Transverse colon (tissue), 4 donors: Measurements from ENCODE around the gene SLC16A13. TPM values are rescaled to one million over a fixed set of nuclear protein-coding genes. Genes with fewer than 3 reads are reported as not detected.

Experiments
- DNase-seq: peaks from one replicate; pipeline ENCODE4 v3.0.0-alpha.2; 2019
- H3K27ac ChIP-seq, 4 donors: fragments of 200-600 bp; sonication (generic); 2 replicates each; pipeline ENCODE4 v1.5.1; 2016 to 2018; ENCODE audit warnings: inconsistent platforms in 4 of 4
- H3K27me3 ChIP-seq: fragments of 200-600 bp; sonication (generic); 2 replicates; pipeline ENCODE4 v1.5.1; 2017; ENCODE audit warnings: inconsistent platforms
- H3K36me3 ChIP-seq, 4 donors: fragments of 200-600 bp; sonication (generic); 2 replicates each; pipeline ENCODE4 v1.5.1; 2017 to 2019; ENCODE audit warnings: inconsistent platforms in 4 of 4
- H3K4me1 ChIP-seq, 4 donors: fragments of 200-600 bp; sonication (generic); 2 replicates each; pipeline ENCODE4 v1.5.1; 2017 to 2020; ENCODE audit warnings: inconsistent platforms in 4 of 4
- H3K4me3 ChIP-seq, 4 donors: fragments of 200-600 bp; sonication (generic); 1 replicate in 1 of 4; 2 replicates in 3 of 4; pipeline versions ENCODE4 v1.5.1 to v1.6.1; 2017 to 2019; ENCODE audit warnings: inconsistent platforms in 4 of 4
- H3K9me3 ChIP-seq, 2 donors: fragments of 200-600 bp; sonication (generic); 2 replicates each; pipeline ENCODE4 v1.5.1; 2017 to 2019; ENCODE audit warnings: inconsistent platforms in 2 of 2
- EP300 ChIP-seq: sonication (generic); formaldehyde crosslinking; IDR thresholded peaks from one replicate; pipeline ENCODE4 v1.6.1; 2017; ENCODE audit warnings: antibody characterized with exemption, low read depth
- POLR2A ChIP-seq: fragments of 450-650 bp; IDR thresholded peaks from one replicate; pipeline ENCODE4 v1.6.1; 2016; ENCODE audit warnings: antibody characterized with exemption, mild to moderate bottlenecking, moderate library complexity
- POLR2AphosphoS5 ChIP-seq, 3 donors: sonication (generic); formaldehyde crosslinking; IDR thresholded peaks; one replicate each; pipeline ENCODE4 v1.6.1; 2016; ENCODE audit warnings: antibody characterized with exemption in 3 of 3
- WGBS, 2 donors: methylation state at CpG; one replicate each; pipeline ENCODE4 v1.1.5; 2018; ENCODE audit warnings: low coverage in 1 of 2; 5-methylcytosine and 5-hydroxymethylcytosine counted together
- in situ Hi-C, 4 donors: fragments of 200-750 bp; cut with MboI; loops; one replicate each; pipeline versions ENCODE4 v1.15.0 to v1.15.1; 2017; ENCODE audit warnings: low sequenced_read_pairs in 3 of 4, low pct_ligation_motif_present in 1 of 4, low pct_unique_long_range_greater_than_20kb in 1 of 4
- intact Hi-C: fragments of 100-400 bp; cut with DNase I; formaldehyde crosslinking; loops from one replicate; pipeline ENCODE4 v1.15.1; 2023; ENCODE audit warnings: low total_unique reads
- total RNA-seq, 4 donors: library from RNA; depleted of rRNA; stranded (reverse); fragments of >200 nt; gene quantifications; one replicate each; pipeline ENCODE4 v1.1.0, GENCODE V29; 2016
- TF ChIP-seq, protein P1 (sequence below), 5 experiments: fragments of 200-600 bp in 3 of 5; fragments of 450-650 bp in 2 of 5; sonication (generic) in 3 of 5; IDR thresholded peaks; 1 replicate in 2 of 5; 2 replicates in 3 of 5; pipeline ENCODE4 v1.5.1; 2016 to 2017; ENCODE audit warnings: antibody characterized with exemption in 5 of 5, inconsistent platforms in 3 of 5, mild to moderate bottlenecking in 2 of 5, moderate library complexity in 1 of 5

SLC16A13 gene
- total RNA-seq, 4 donors from 2014 or later, result 2.4 to 8.6 (median 3.5) TPM; not detected in 1

DNA sequence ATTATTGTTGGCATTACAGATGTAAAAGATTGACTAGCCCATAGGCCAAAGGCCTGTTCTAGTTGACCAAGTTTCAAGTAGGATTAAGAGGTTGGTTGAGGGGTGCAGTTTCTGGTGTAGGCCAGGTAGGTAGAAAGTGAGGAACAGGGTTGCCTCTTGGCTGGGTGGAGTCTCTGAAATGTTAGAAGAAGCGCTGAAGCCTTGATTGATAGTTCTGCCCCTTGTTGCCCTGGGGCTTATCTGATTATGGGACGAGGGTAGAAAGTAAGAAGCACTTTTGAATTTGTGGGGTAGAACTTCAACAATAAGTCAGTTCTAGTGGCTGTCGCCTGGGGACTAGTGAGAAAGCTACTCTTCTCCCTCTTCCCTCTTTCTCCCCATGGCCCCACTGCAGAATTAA is 6.7 kb upstream of the SLC16A13 start:
- H3K9me3 ChIP-seq, result no peaks in the 10 kb centered on the region
- 82 to 84% methylated on average over 3 of the region's 3 CpGs for WGBS, 2 donors
- no peaks in the 10 kb centered on the region for H3K27me3 ChIP-seq
- no peak for TF ChIP-seq POLR2A
- TF ChIP-seq POLR2AphosphoS5 (IDR thresholded peaks at IDR 0.05), result no peak
- no peak for TF ChIP-seq EP300
- TF ChIP-seq, protein P1, sequence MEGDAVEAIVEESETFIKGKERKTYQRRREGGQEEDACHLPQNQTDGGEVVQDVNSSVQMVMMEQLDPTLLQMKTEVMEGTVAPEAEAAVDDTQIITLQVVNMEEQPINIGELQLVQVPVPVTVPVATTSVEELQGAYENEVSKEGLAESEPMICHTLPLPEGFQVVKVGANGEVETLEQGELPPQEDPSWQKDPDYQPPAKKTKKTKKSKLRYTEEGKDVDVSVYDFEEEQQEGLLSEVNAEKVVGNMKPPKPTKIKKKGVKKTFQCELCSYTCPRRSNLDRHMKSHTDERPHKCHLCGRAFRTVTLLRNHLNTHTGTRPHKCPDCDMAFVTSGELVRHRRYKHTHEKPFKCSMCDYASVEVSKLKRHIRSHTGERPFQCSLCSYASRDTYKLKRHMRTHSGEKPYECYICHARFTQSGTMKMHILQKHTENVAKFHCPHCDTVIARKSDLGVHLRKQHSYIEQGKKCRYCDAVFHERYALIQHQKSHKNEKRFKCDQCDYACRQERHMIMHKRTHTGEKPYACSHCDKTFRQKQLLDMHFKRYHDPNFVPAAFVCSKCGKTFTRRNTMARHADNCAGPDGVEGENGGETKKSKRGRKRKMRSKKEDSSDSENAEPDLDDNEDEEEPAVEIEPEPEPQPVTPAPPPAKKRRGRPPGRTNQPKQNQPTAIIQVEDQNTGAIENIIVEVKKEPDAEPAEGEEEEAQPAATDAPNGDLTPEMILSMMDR (IDR thresholded peaks at IDR 0.05), result no peak
- H3K4me3 ChIP-seq, result no peak overlapping the region
- peak overlapping the region in 2 of 4 donors; percentile 4 to 20 for H3K27ac ChIP-seq
- in situ Hi-C loops (loop anchor here in 3 of 4 donors (25.0 kb wide), 2 partner anchors 258 to 308 kb away; partner anchors contain the start of genes SLC2A4 (in 2 of the 3), YBX2 (in 2 of the 3), ACAP1 (in 1 of the 3) and NEURL4 (in 1 of the 3)), intact Hi-C loops (no loop called here)
- H3K4me1 ChIP-seq, result peaks cover 0 to 5% (median 0%) of the 10 kb centered on the region in 4 donors
- DNase-seq, result no peak
- no peaks in the 10 kb centered on the region for H3K36me3 ChIP-seq

DNA sequence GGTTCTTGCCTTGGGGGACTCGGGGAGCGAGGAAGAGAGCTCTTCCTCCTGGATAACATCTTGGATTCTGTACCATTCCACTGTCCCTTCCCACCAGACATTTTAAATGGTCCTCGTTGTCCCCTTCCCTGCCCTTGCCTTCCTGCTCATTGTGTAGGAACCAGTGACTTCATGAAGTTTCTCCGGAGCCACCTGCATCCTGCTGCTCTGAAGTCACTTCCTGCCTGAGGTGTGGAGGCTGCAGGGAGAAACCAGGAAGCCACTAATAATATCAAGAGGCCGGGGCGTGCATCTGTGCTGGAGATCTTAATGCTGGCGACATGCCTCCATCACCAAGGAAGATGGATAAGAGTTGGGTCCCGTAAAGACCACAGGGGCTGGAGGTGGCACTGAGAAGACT is 6.2 kb upstream of the SLC16A13 start:
- no peaks in the 10 kb centered on the region for H3K9me3 ChIP-seq
- DNase-seq, result peak; percentile 35
- no peak overlapping the region for H3K4me3 ChIP-seq
- WGBS, 2 donors, result 49% methylated on average over 8 of the region's 8 CpGs; no CpG with 5 or more reads in 1 of the 2 donors
- peak overlapping the region in 3 of 4 donors; percentile 4 to 20 (median 13) for H3K27ac ChIP-seq
- H3K27me3 ChIP-seq, result no peaks in the 10 kb centered on the region
- no peak for TF ChIP-seq POLR2A
- TF ChIP-seq POLR2AphosphoS5 (IDR thresholded peaks at IDR 0.05), result no peak
- TF ChIP-seq EP300, result no peak
- TF ChIP-seq, protein P1 (IDR thresholded peaks at IDR 0.05), result no peak
- H3K4me1 ChIP-seq, result peaks cover 0 to 8% (median under 1%) of the 10 kb centered on the region in 4 donors
- in situ Hi-C loops, result loop anchor here in 3 of 4 donors (25.0 kb wide), 2 partner anchors 258 to 308 kb away; partner anchors contain the start of genes SLC2A4 (in 2 of the 3), YBX2 (in 2 of the 3), ACAP1 (in 1 of the 3) and NEURL4 (in 1 of the 3)
- intact Hi-C loops, result no loop called here
- H3K36me3 ChIP-seq, result no peaks in the 10 kb centered on the region

DNA sequence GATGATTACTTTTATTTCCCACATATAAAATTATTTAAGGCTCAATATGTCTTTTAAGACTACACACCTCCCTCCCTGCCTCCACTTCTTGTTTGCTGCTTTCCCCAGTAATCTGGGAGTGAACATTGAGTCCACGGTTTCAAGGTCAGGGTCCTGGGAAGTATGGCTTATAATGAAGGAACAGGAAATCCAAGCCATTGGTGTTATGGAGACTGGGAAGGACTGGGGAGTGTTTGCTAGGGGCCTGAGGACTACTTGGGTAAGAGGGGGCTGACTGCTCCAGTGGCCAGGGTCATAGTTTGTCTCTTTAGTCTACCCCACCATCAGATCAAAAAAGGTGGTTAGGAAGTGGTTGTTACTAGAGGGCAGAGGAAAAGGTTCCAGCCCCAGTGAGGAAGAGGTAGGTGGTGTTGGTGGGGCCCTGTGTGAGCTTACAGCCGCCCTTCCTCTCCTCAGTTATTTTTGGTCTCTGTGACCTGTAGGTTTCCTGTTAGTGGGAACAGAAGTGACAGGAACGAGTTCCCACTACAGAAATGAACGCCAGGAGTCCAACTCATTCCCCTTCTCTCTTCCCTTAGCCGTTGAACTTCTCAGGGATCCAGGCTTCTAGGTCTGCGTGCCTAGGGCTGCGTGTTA is 742 bp upstream of the SLC16A13 start:
- Histone ChIP-seq H3K9me3 (no peaks in the 10 kb centered on the region), H3K36me3 (no peaks in the 10 kb centered on the region), H3K4me1 (peaks cover 0 to 25% (median 16%) of the 10 kb centered on the region in 4 donors), H3K4me3 (peak overlapping the region; percentile 62 to 73 (median 64)), H3K27me3 (no peaks in the 10 kb centered on the region), H3K27ac (peak overlapping the region; percentile 84 to 87 (median 86))
- in situ Hi-C loops, result loop anchor here in 3 of 4 donors (25.0 kb wide), 2 partner anchors 252 to 302 kb away; partner anchors contain the start of genes SLC2A4 (in 2 of the 3), YBX2 (in 2 of the 3), ACAP1 (in 1 of the 3) and NEURL4 (in 1 of the 3)
- 0 to 15% methylated on average over 1 to 7 of the region's 7 CpGs for WGBS, 2 donors
- TF ChIP-seq, protein P1 (IDR thresholded peaks at IDR 0.05), result peak in 1 of 5 experiments; percentile 27
- TF ChIP-seq POLR2AphosphoS5 (IDR thresholded peaks at IDR 0.05), result no peak
- no peak for DNase-seq
- intact Hi-C loops, result no loop called here

DNA sequence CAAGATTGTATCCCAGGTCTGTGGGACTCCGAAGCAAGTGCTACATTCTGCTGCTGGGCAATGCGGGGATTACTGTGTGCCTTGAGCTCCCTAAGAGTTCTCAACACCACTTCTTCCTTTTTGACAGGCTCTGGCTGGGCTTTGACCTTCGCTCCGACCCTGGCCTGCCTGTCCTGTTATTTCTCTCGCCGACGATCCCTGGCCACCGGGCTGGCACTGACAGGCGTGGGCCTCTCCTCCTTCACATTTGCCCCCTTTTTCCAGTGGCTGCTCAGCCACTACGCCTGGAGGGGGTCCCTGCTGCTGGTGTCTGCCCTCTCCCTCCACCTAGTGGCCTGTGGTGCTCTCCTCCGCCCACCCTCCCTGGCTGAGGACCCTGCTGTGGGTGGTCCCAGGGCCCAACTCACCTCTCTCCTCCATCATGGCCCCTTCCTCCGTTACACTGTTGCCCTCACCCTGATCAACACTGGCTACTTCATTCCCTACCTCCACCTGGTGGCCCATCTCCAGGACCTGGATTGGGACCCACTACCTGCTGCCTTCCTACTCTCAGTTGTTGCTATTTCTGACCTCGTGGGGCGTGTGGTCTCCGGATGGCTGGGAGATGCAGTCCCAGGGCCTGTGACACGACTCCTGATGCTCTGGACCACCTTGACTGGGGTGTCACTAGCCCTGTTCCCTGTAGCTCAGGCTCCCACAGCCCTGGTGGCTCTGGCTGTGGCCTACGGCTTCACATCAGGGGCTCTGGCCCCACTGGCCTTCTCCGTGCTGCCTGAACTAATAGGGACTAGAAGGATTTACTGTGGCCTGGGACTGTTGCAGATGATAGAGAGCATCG is 2.4 kb downstream of the SLC16A13 start:
- in situ Hi-C loops, result loop anchor here in 3 of 4 donors (25.0 kb wide), 2 partner anchors 249 to 299 kb away; partner anchors contain the start of genes SLC2A4 (in 2 of the 3), YBX2 (in 2 of the 3), ACAP1 (in 1 of the 3) and NEURL4 (in 1 of the 3)
- Histone ChIP-seq H3K4me3 (no peak overlapping the region), H3K9me3 (no peaks in the 10 kb centered on the region), H3K27me3 (peaks cover 7% of the 10 kb centered on the region), H3K4me1 (peaks cover 10 to 39% (median 26%) of the 10 kb centered on the region in 4 donors), H3K27ac (no peak overlapping the region), H3K36me3 (no peaks in the 10 kb centered on the region)
- 63 to 85% methylated on average over 10 to 19 of the region's 19 CpGs for whole genome bisulfite sequencing, 2 donors
- no peak for DNase-seq
- intact Hi-C loops, result no loop called here
- TF ChIP-seq POLR2A (no peak), EP300 (no peak), POLR2AphosphoS5 (IDR thresholded peaks at IDR 0.05) (no peak)
- TF ChIP-seq, protein P1 (IDR thresholded peaks at IDR 0.05), result no peak
